A549 (cell line): ENCODE data around the gene SH3RF3. TPM values are rescaled to one million over a fixed set of nuclear protein-coding genes. Genes with fewer than 3 reads are reported as not detected.

Experiments
- ATAC-seq, 2 experiments: fragments of 200-7000 bp in 1 of 2; fragments of >200 bp in 1 of 2; cut with Nextera tagmentation in 1 of 2; cut with Tn5 transposase in 1 of 2; 3 replicates each; pipeline versions ENCODE4 v1.8.0 to v1.9.1; 2018 to 2020; ENCODE audit warnings: mild to moderate bottlenecking in 1 of 2, moderate library complexity in 1 of 2
- CTCF ChIA-PET: fragments of 300-600 bp; sonication (Branson Sonifier 250); formaldehyde crosslinking; extraction: SDS; loops from one replicate; lab custom pipeline; 2021; ENCODE audit warnings: antibody characterized with exemption, inconsistent platforms; lab: Yijun Ruan, JAX
- POLR2A ChIA-PET: fragments of 350-600 bp; formaldehyde crosslinking; extraction: SDS; loops from one replicate; lab custom pipeline; 2021; ENCODE audit warnings: antibody characterized with exemption, inconsistent platforms; lab: Yijun Ruan, JAX
- DNase-seq, 2 experiments: peaks; one replicate each; pipeline versions ENCODE4 v3.0.0 to v3.0.0-alpha.2; 2011 to 2016; ENCODE audit warnings: low read depth in 1 of 2, low spot score in 1 of 2
- FAIRE-seq: peaks from 2 replicates; lab custom pipeline; 2011; peaks lifted over from hg19 to GRCh38; lab: Jason Lieb, UNC
- H3K27ac ChIP-seq, 2 experiments: fragments of >200 bp; sonication (Bioruptor Twin); formaldehyde crosslinking; 3 replicates each; pipeline ENCODE4 v1.5.1; 2016 to 2017
- H3K4me1 ChIP-seq: fragments of >200 bp; sonication (Bioruptor Twin); formaldehyde crosslinking; 3 replicates; pipeline ENCODE4 v1.6.1; 2016
- H3K4me2 ChIP-seq: fragments of >200 bp; sonication (Bioruptor Twin); formaldehyde crosslinking; 3 replicates; pipeline ENCODE4 v1.6.1; 2016
- H3K4me3 ChIP-seq: fragments of >200 bp; sonication (Bioruptor Twin); formaldehyde crosslinking; 3 replicates; pipeline ENCODE4 v1.5.1; 2016
- H3K9me3 ChIP-seq: fragments of >200 bp; sonication (Bioruptor Twin); formaldehyde crosslinking; 3 replicates; pipeline ENCODE4 v1.6.1; 2016
- BCL3 ChIP-seq: fragments of >200 bp; sonication (Bioruptor Twin); formaldehyde crosslinking; IDR thresholded peaks from 3 replicates; pipeline ENCODE4 v1.6.1; 2016
- BHLHE40 ChIP-seq: IDR thresholded peaks from 2 replicates; pipeline ENCODE4 v1.6.1; 2012; ENCODE audit warnings: low read depth, low read length, inconsistent platforms
- CBX2 ChIP-seq: fragments of 200-600 bp; sonication (generic); IDR thresholded peaks from 2 replicates; pipeline ENCODE4 v1.6.1; 2016; ENCODE audit warnings: low read depth, mild to moderate bottlenecking, borderline replicate concordance
- CBX8 ChIP-seq: fragments of 200-600 bp; sonication (generic); IDR thresholded peaks from 2 replicates; pipeline ENCODE4 v1.6.1; 2016
- CEBPB ChIP-seq, 2 experiments: fragments of >200 bp in 1 of 2; sonication (Bioruptor Twin) in 1 of 2; formaldehyde crosslinking in 1 of 2; IDR thresholded peaks; 2 replicates each; pipeline ENCODE4 v1.6.1; 2012 to 2016
- CHD2 ChIP-seq: fragments of 150-350 bp; IDR thresholded peaks from 2 replicates; pipeline ENCODE4 v1.6.1; 2014; ENCODE audit warnings: low read length; ENCODE audit not compliant: partially characterized antibody
- CHD4 ChIP-seq: fragments of 200-600 bp; sonication (generic); IDR thresholded peaks from 2 replicates; pipeline ENCODE4 v1.6.1; 2016; ENCODE audit warnings: antibody characterized with exemption, mild to moderate bottlenecking, borderline replicate concordance
- CTCF ChIP-seq: fragments of >200 bp; sonication (Bioruptor Twin); formaldehyde crosslinking; IDR thresholded peaks from 3 replicates; pipeline ENCODE4 v1.5.1; 2016
- EHF ChIP-seq: fragments of 250-450 bp; sonication (Bioruptor Pico); IDR thresholded peaks from 2 replicates; pipeline ENCODE4 v1.5.0; 2020; ENCODE audit warnings: mild to moderate bottlenecking
- EHMT2 ChIP-seq: fragments of 200-600 bp; sonication (generic); IDR thresholded peaks from 2 replicates; pipeline ENCODE4 v1.6.1; 2016; ENCODE audit warnings: antibody characterized with exemption, low read depth, mild to moderate bottlenecking, moderate library complexity
- ELK1 ChIP-seq: fragments of 150-350 bp; IDR thresholded peaks from 2 replicates; pipeline ENCODE4 v1.6.1; 2014; ENCODE audit warnings: low read depth, mild to moderate bottlenecking, low read length
- EP300 ChIP-seq, 2 experiments: fragments of >200 bp; sonication (Bioruptor Twin); formaldehyde crosslinking; IDR thresholded peaks; 2 replicates in 1 of 2; 3 replicates in 1 of 2; pipeline ENCODE4 v1.6.1; 2016 to 2017
- FOSB ChIP-seq: fragments of 250-450 bp; sonication (Bioruptor Pico); IDR thresholded peaks from 2 replicates; pipeline ENCODE4 v1.5.0; 2020; ENCODE audit warnings: mild to moderate bottlenecking, moderate library complexity
- GATA3 ChIP-seq: IDR thresholded peaks from 2 replicates; pipeline ENCODE4 v1.6.1; 2012; ENCODE audit warnings: borderline replicate concordance
- HES2 ChIP-seq: fragments of >200 bp; sonication (Bioruptor Twin); formaldehyde crosslinking; IDR thresholded peaks from 2 replicates; pipeline ENCODE4 v1.6.1; 2016
- HOXA7 ChIP-seq: fragments of 250-450 bp; sonication (Bioruptor Pico); IDR thresholded peaks from 2 replicates; pipeline ENCODE4 v1.5.0; 2020; ENCODE audit warnings: mild to moderate bottlenecking, moderate library complexity
- KDM5A ChIP-seq: fragments of 200-600 bp; sonication (generic); IDR thresholded peaks from 2 replicates; pipeline ENCODE4 v1.6.1; 2016; ENCODE audit warnings: antibody characterized with exemption, mild to moderate bottlenecking
- NFE2L2 ChIP-seq: fragments of 150-350 bp; conservative IDR thresholded peaks from 2 replicates; pipeline ENCODE4 v1.6.1; 2014; ENCODE audit warnings: low read length
- NPAS2 ChIP-seq: fragments of 250-450 bp; sonication (Bioruptor Pico); IDR thresholded peaks from 2 replicates; pipeline ENCODE4 v1.8.0; 2022; ENCODE audit warnings: mild to moderate bottlenecking, moderate library complexity, borderline replicate concordance
- PHF8 ChIP-seq: fragments of 200-600 bp; sonication (generic); IDR thresholded peaks from 2 replicates; pipeline ENCODE4 v1.6.1; 2016; ENCODE audit warnings: low read depth, mild to moderate bottlenecking, antibody characterized with exemption, moderate library complexity, borderline replicate concordance
- POLR2AphosphoS2 ChIP-seq: conservative IDR thresholded peaks from 2 replicates; pipeline ENCODE4 v1.6.1; 2012; ENCODE audit warnings: low read length, improper control_type of control experiment, inconsistent platforms
- RCOR1 ChIP-seq: fragments of 150-350 bp; IDR thresholded peaks from 2 replicates; pipeline ENCODE4 v1.6.1; 2014; ENCODE audit warnings: antibody characterized with exemption, low read length, low read depth
- RNF2 ChIP-seq: fragments of 200-600 bp; sonication (generic); IDR thresholded peaks from 2 replicates; pipeline ENCODE4 v1.6.1; 2016; ENCODE audit warnings: low read depth, mild to moderate bottlenecking, antibody characterized with exemption, moderate library complexity, borderline replicate concordance
- SREBF2 ChIP-seq: fragments of 450-650 bp; IDR thresholded peaks from 2 replicates; pipeline ENCODE4 v1.6.1; 2014; ENCODE audit warnings: mild to moderate bottlenecking, moderate library complexity
- ZNF302 ChIP-seq: fragments of 250-450 bp; sonication (Bioruptor Pico); IDR thresholded peaks from 2 replicates; pipeline ENCODE4 v1.9.0; 2021; ENCODE audit warnings: inconsistent platforms, mild to moderate bottlenecking, moderate library complexity
- WGBS: methylation state at CpG from one replicate; pipeline ENCODE4 v1.1.6; 2017; ENCODE audit errors: missing lambda C conversion rate; 5-methylcytosine and 5-hydroxymethylcytosine counted together
- polyA plus RNA-seq, 4 experiments: library from polyadenylated mRNA; depleted of rRNA in 3 of 4; stranded (reverse); fragments of >200 nt; fragmentation: RNase III in 1 of 4; extraction: RNeasy Plus Mini Kit Qiagen cat#74134 plus additional on column Dnase treatment in 1 of 4; gene quantifications; 2 replicates in 3 of 4; 3 replicates in 1 of 4; pipeline ENCODE4 v1.2.3, GENCODE V29; 2011 to 2017
- TF ChIP-seq, protein P1 (sequence below): fragments of 250-450 bp; sonication (Bioruptor Pico); IDR thresholded peaks from 2 replicates; pipeline ENCODE4 v1.5.0; 2020; ENCODE audit warnings: low read depth, mild to moderate bottlenecking, moderate library complexity

The SH3RF3 gene
- polyA plus RNA-seq, 2 of the 4 experiments (the other 2 are of a cell fraction), result 0.04 to 0.21 TPM

DNA sequence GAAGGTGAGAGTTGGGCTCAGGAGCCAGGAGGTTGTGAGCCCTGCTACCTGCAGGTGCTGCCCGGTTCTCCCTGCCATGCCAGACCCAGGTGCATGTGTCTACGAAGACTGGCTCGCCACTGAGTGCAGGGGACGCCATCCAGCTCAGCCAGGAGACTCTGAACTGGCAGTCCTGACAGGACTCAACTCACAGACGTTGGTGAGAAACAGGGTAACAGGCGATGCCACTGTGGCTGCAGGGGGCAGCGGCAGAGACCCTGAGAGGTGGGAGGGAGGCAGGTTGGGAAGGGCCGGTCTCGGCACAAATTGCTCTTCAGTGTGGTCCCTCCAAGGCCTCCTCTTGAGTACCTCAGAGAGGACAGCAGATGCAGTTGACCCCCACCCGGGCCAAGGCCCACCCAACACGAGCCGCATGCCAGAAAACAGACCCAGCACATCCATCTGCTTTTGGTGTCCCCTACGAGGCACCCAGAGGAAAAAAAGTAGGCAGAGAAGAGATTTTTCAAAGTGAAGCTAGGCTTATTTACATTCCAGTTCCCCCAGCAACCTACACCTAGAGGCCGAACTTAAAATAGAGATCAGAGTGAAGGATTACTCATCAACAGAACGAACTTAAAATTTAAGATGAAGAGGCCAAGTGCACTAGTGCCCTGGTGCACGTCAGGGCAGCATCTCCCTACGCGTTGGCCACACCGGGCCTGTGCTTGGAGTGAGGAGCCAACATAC, 300.0 kb downstream of the SH3RF3 start:
- H3K4me3 ChIP-seq, result no peak overlapping the region
- FAIRE-seq (no peak), ATAC-seq (no peak), DNase-seq (no peak)
- TF ChIP-seq NFE2L2 (no peak), CTCF (no peak), CHD2 (no peak), BCL3 (no peak), HOXA7 (CRISPR knock-in tag) (no peak), SREBF2 (no peak), RNF2 (no peak), CHD4 (no peak), EP300 (IDR thresholded peaks at IDR 0.05) (no peak), KDM5A (no peak), FOSB (CRISPR knock-in tag) (no peak), POLR2AphosphoS2 (no peak), CEBPB (IDR thresholded peaks at IDR 0.05) (no peak), BHLHE40 (no peak)
- H3K27ac ChIP-seq, result no peak overlapping the region
- ChIA-PET POLR2A (no interaction called here), CTCF (no interaction called here)
- no peaks in the 10 kb centered on the region for H3K4me1 ChIP-seq
- no peaks in the 10 kb centered on the region for H3K9me3 ChIP-seq
- H3K4me2 ChIP-seq, result no peak overlapping the region
- 68% methylated on average over 13 of the region's 19 CpGs for WGBS

DNA sequence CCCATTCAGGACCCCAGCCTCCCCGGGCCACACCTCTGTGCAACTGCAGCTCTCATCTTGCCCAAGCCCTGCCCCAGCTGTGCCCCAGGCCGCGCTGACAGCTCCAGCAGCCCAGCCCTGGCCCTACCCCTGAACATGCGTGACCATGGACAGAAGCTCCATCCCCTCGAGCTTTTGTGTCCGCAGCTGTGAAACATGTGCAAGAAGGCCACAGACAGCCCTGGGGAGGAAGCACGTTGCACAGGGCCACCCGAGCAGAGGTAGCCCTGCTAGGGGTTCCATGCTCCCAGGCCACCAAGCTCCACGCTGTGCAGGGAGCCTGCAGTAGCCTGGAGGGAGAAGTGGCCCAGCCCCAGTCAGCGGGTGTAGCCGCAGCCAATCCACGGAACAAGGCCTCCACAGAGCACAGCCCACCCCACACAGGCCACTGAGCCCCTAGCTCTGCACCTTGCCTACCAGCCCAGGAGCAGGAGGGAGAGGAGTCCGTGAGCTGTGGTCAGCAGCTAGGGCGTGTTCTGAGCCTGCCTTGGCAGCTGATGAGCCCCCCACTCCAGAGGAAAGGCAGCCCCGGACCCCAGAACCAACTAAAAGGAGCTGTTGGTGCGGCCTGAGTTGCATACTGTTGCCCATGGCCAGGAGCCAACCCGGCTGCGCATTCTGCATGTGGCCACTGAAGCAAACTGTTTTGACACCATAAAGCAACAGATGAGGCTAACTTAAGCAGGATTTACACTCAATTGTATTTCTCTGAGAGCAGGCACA, 300.7 kb downstream of the SH3RF3 start:
- DNase-seq (no peak), ATAC-seq (no peak), FAIRE-seq (no peak)
- H3K9me3 ChIP-seq, result no peaks in the 10 kb centered on the region
- H3K27ac ChIP-seq, result no peak overlapping the region
- no peak for TF ChIP-seq NFE2L2
- TF ChIP-seq GATA3, result no peak
- no peak overlapping the region for H3K4me2 ChIP-seq
- 64% methylated on average over 4 of the region's 18 CpGs for WGBS
- ChIA-PET CTCF (no interaction called here), POLR2A (no interaction called here)
- no peaks in the 10 kb centered on the region for H3K4me1 ChIP-seq
- H3K4me3 ChIP-seq, result no peak overlapping the region

GRCh38 chr2:109430329-109430636, 301.3 kb downstream of the SH3RF3 start:
- TF ChIP-seq ZNF302 (no peak), CBX2 (no peak), CBX8 (no peak), ELK1 (no peak), FOSB (CRISPR knock-in tag) (no peak), RCOR1 (no peak), HES2 (no peak), NPAS2 (no peak), EHMT2 (no peak), EP300 (IDR thresholded peaks at IDR 0.05) (no peak), EHF (CRISPR knock-in tag) (no peak), NFE2L2 (no peak), CTCF (no peak), PHF8 (no peak)
- TF ChIP-seq, protein P1, sequence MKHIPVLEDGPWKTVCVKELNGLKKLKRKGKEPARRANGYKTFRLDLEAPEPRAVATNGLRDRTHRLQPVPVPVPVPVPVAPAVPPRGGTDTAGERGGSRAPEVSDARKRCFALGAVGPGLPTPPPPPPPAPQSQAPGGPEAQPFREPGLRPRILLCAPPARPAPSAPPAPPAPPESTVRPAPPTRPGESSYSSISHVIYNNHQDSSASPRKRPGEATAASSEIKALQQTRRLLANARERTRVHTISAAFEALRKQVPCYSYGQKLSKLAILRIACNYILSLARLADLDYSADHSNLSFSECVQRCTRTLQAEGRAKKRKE (CRISPR knock-in tag), result no peak
- H3K4me3 ChIP-seq, result no peak overlapping the region
- FAIRE-seq (no peak), ATAC-seq (no peak), DNase-seq (no peak)
- H3K4me2 ChIP-seq, result no peak overlapping the region
- ChIA-PET CTCF (no interaction called here), POLR2A (no interaction called here)
- 29% methylated on average over 5 of the region's 5 CpGs for WGBS
- H3K9me3 ChIP-seq, result no peaks in the 10 kb centered on the region
- no peaks in the 10 kb centered on the region for H3K4me1 ChIP-seq
- H3K27ac ChIP-seq, result no peak overlapping the region
